ENCODE data around the gene CSTF1. TPM values are rescaled to one million over a fixed set of nuclear protein-coding genes. Genes with fewer than 3 reads are reported as not detected.

CSTF1 gene
- total RNA-seq, 1 donor from 2014 or later = 27.8 TPM

- H3K4me1 ChIP-seq = peaks cover 45% of the 10 kb centered on the region
- no peaks in the 10 kb centered on the region for H3K9me3 ChIP-seq
- no peaks in the 10 kb centered on the region for H3K36me3 ChIP-seq
- no peak overlapping the region for H3K4me3 ChIP-seq
- intact Hi-C loops (cut with DNase I) = no loop called here
- peak overlapping the region; percentile 40 for H3K27ac ChIP-seq
- no peaks in the 10 kb centered on the region for H3K27me3 ChIP-seq
- no peak for ATAC-seq
- DNase-seq = no peak
- TF ChIP-seq CTCF (IDR thresholded peaks at IDR 0.05) = no peak
These were observed 30.4 kb downstream of the CSTF1 start for GRCh38 chr20:56422824-56423189.

- Histone ChIP-seq H3K27ac (peak overlapping the region; percentile 40), H3K36me3 (no peaks in the 10 kb centered on the region), H3K9me3 (no peaks in the 10 kb centered on the region), H3K4me1 (peaks cover 45% of the 10 kb centered on the region), H3K4me3 (peak overlapping the region; percentile 11), H3K27me3 (no peaks in the 10 kb centered on the region)
- no peak for TF ChIP-seq CTCF (IDR thresholded peaks at IDR 0.05)
- intact Hi-C loops (cut with DNase I) = no loop called here
- DNase-seq = no peak
- no peak for ATAC-seq
These were observed 30.8 kb downstream of the CSTF1 start for GRCh38 chr20:56423211-56423610.

- TF ChIP-seq CTCF (IDR thresholded peaks at IDR 0.05) = no peak
- H3K27ac ChIP-seq = no peak overlapping the region
- H3K36me3 ChIP-seq = no peaks in the 10 kb centered on the region
- H3K4me3 ChIP-seq = no peak overlapping the region
- H3K27me3 ChIP-seq = no peaks in the 10 kb centered on the region
- no peaks in the 10 kb centered on the region for H3K9me3 ChIP-seq
- intact Hi-C loops (cut with DNase I) = no loop called here
- DNase-seq = no peak
- H3K4me1 ChIP-seq = peaks cover 45% of the 10 kb centered on the region
- no peak for ATAC-seq
These were observed 31.4 kb downstream of the CSTF1 start for GRCh38 chr20:56423886-56424285.

GRCh38 chr20:56424931-56425330 lies 32.5 kb downstream of the CSTF1 start:
- no peak for TF ChIP-seq CTCF (IDR thresholded peaks at IDR 0.05)
- Histone ChIP-seq H3K36me3 (no peaks in the 10 kb centered on the region), H3K27me3 (no peaks in the 10 kb centered on the region), H3K9me3 (no peaks in the 10 kb centered on the region), H3K4me3 (no peak overlapping the region), H3K4me1 (peaks cover 48% of the 10 kb centered on the region), H3K27ac (peak overlapping the region; percentile 40)
- ATAC-seq (no peak), DNase-seq (no peak)
- intact Hi-C loops (cut with DNase I) = no loop called here

GRCh38 chr20:56426026-56426425 lies 33.6 kb downstream of the CSTF1 start:
- Histone ChIP-seq H3K27ac (no peak overlapping the region), H3K4me1 (peaks cover 55% of the 10 kb centered on the region), H3K4me3 (no peak overlapping the region), H3K27me3 (no peaks in the 10 kb centered on the region), H3K36me3 (no peaks in the 10 kb centered on the region), H3K9me3 (no peaks in the 10 kb centered on the region)
- TF ChIP-seq CTCF (IDR thresholded peaks at IDR 0.05) = no peak
- ATAC-seq = no peak
- no peak for DNase-seq
- intact Hi-C loops (cut with DNase I) = no loop called here

- intact Hi-C loops (cut with DNase I) = no loop called here
- Histone ChIP-seq H3K4me3 (no peak overlapping the region), H3K27ac (no peak overlapping the region), H3K9me3 (no peaks in the 10 kb centered on the region), H3K27me3 (no peaks in the 10 kb centered on the region), H3K36me3 (no peaks in the 10 kb centered on the region), H3K4me1 (peaks cover 52% of the 10 kb centered on the region)
- DNase-seq (no peak), ATAC-seq (no peak)
- no peak for TF ChIP-seq CTCF (IDR thresholded peaks at IDR 0.05)
These were observed 34.5 kb downstream of the CSTF1 start for GRCh38 chr20:56426926-56427325.

All from upper lobe of right lung (tissue), 1 donor.